WTC11 (cell line): ENCODE results near the gene TMPRSS6. TPM values are rescaled to one million over a fixed set of nuclear protein-coding genes. Genes with fewer than 3 reads are reported as not detected.
A peak's percentile ranks its signal among the peaks of the same experiment; 100 is the strongest.

ENCODE experiments used
- ATAC-seq: fragments of 200-7000 bp; cut with Tn5 transposase; 2 replicates; pipeline ENCODE4 v1.10.0; 2021; ENCODE audit warnings: mild to moderate bottlenecking, moderate library complexity
- CTCF ChIA-PET: fragments of 300-600 bp; sonication (Branson Sonifier 250); formaldehyde crosslinking; loops from one replicate; lab custom pipeline; 2021; ENCODE audit warnings: antibody characterized with exemption; lab: Charles Lee
- POLR2A ChIA-PET: fragments of 350-600 bp; sonication (Branson Sonifier 250); formaldehyde crosslinking; loops from one replicate; lab custom pipeline; 2021; ENCODE audit warnings: antibody characterized with exemption; lab: Charles Lee
- DNase-seq: peaks from one replicate; pipeline ENCODE4 v3.0.0; 2021; ENCODE audit warnings: low spot score
- H3K27ac Mint-ChIP-seq: 2 replicates; pipeline ENCODE4 v1.8.0; 2021; ENCODE audit warnings: mixed read lengths
- H3K27me3 Mint-ChIP-seq: 2 replicates; pipeline ENCODE4 v1.8.0; 2021; ENCODE audit warnings: low read depth, mild to moderate bottlenecking, moderate library complexity, mixed read lengths
- H3K36me3 Mint-ChIP-seq: 2 replicates; pipeline ENCODE4 v1.8.0; 2021; ENCODE audit warnings: mixed read lengths
- H3K4me1 Mint-ChIP-seq: 2 replicates; pipeline ENCODE4 v1.8.0; 2022; ENCODE audit warnings: mixed read lengths
- H3K4me3 Mint-ChIP-seq: 2 replicates; pipeline ENCODE4 v1.8.0; 2021; ENCODE audit warnings: mild to moderate bottlenecking, moderate library complexity, mixed read lengths
- H3K9me3 Mint-ChIP-seq: 2 replicates; pipeline ENCODE4 v1.8.0; 2021; ENCODE audit warnings: mixed read lengths
- ATF2 ChIP-seq: sonication (generic); formaldehyde crosslinking; IDR thresholded peaks from 2 replicates; pipeline ENCODE4 v1.8.1; 2022; ENCODE audit warnings: low read depth, missing genetic modification reagents, borderline replicate concordance
- E2F1 ChIP-seq: sonication (generic); formaldehyde crosslinking; IDR thresholded peaks from 2 replicates; pipeline ENCODE4 v1.8.0; 2022; ENCODE audit warnings: mild to moderate bottlenecking, missing genetic modification reagents
- EMX1 ChIP-seq: fragments of 250-450 bp; sonication (Bioruptor Pico); IDR thresholded peaks from 2 replicates; pipeline ENCODE4 v1.8.0; 2021; ENCODE audit warnings: mild to moderate bottlenecking
- ERG ChIP-seq: fragments of 250-450 bp; sonication (Bioruptor Pico); IDR thresholded peaks from 2 replicates; pipeline ENCODE4 v1.8.0; 2021; ENCODE audit warnings: mild to moderate bottlenecking
- ETV6 ChIP-seq: sonication (generic); formaldehyde crosslinking; IDR thresholded peaks from 2 replicates; pipeline ENCODE4 v1.8.1; 2022; ENCODE audit warnings: mild to moderate bottlenecking, missing genetic modification reagents
- FOXP1 ChIP-seq: sonication (generic); formaldehyde crosslinking; IDR thresholded peaks from 2 replicates; pipeline ENCODE4 v1.8.0; 2022; ENCODE audit warnings: missing genetic modification reagents, mild to moderate bottlenecking, moderate library complexity, borderline replicate concordance
- FOXP4 ChIP-seq: sonication (generic); formaldehyde crosslinking; IDR thresholded peaks from 2 replicates; pipeline ENCODE4 v1.8.0; 2022; ENCODE audit warnings: mild to moderate bottlenecking, missing genetic modification reagents
- GRHL2 ChIP-seq: fragments of 250-450 bp; sonication (Bioruptor Pico); IDR thresholded peaks from 2 replicates; pipeline ENCODE4 v1.8.0; 2022; ENCODE audit warnings: mild to moderate bottlenecking, moderate library complexity; ENCODE audit not compliant: insufficient replicate concordance, severe bottlenecking
- GTF2I ChIP-seq: fragments of 250-450 bp; sonication (Bioruptor Pico); conservative IDR thresholded peaks from 2 replicates; pipeline ENCODE4 v1.4.0; 2021; ENCODE audit warnings: mild to moderate bottlenecking
- HMGA2 ChIP-seq: fragments of 250-450 bp; sonication (Bioruptor Pico); IDR thresholded peaks from 2 replicates; pipeline ENCODE4 v1.4.0; 2021; ENCODE audit warnings: mild to moderate bottlenecking, moderate library complexity
- IRF1 ChIP-seq: sonication (generic); formaldehyde crosslinking; IDR thresholded peaks from 2 replicates; pipeline ENCODE4 v1.8.0; 2023; ENCODE audit warnings: missing genetic modification reagents
- JAZF1 ChIP-seq: fragments of 250-450 bp; sonication (Bioruptor Pico); IDR thresholded peaks from 2 replicates; pipeline ENCODE4 v1.9.0; 2021; ENCODE audit warnings: moderate library complexity, mild to moderate bottlenecking, inconsistent platforms
- KAT7 ChIP-seq: sonication (generic); formaldehyde crosslinking; IDR thresholded peaks from 2 replicates; pipeline ENCODE4 v1.8.1; 2023; ENCODE audit warnings: missing genetic modification reagents, mild to moderate bottlenecking, borderline replicate concordance
- NFYB ChIP-seq: sonication (generic); formaldehyde crosslinking; conservative IDR thresholded peaks from 2 replicates; pipeline ENCODE4 v1.8.0; 2022; ENCODE audit warnings: low read depth, missing genetic modification reagents
- OVOL2 ChIP-seq: fragments of 250-450 bp; sonication (Bioruptor Pico); IDR thresholded peaks from 2 replicates; pipeline ENCODE4 v1.9.0; 2021; ENCODE audit warnings: mild to moderate bottlenecking, borderline replicate concordance
- SMAD3 ChIP-seq: sonication (generic); formaldehyde crosslinking; IDR thresholded peaks from 2 replicates; pipeline ENCODE4 v1.8.0; 2022; ENCODE audit warnings: missing genetic modification reagents, mild to moderate bottlenecking, borderline replicate concordance
- SMAD4 ChIP-seq: sonication (generic); formaldehyde crosslinking; IDR thresholded peaks from 2 replicates; pipeline ENCODE4 v1.8.0; 2022; ENCODE audit warnings: mild to moderate bottlenecking, missing genetic modification reagents
- SP1 ChIP-seq: sonication (generic); formaldehyde crosslinking; conservative IDR thresholded peaks from 2 replicates; pipeline ENCODE4 v1.8.1; 2022; ENCODE audit warnings: missing genetic modification reagents
- TP53 ChIP-seq: sonication (generic); formaldehyde crosslinking; IDR thresholded peaks from 2 replicates; pipeline ENCODE4 v1.8.1; 2023; ENCODE audit warnings: mild to moderate bottlenecking, missing genetic modification reagents
- USF1 ChIP-seq: sonication (generic); formaldehyde crosslinking; IDR thresholded peaks from 2 replicates; pipeline ENCODE4 v1.8.0; 2022; ENCODE audit warnings: mild to moderate bottlenecking, missing genetic modification reagents
- USF2 ChIP-seq: sonication (generic); formaldehyde crosslinking; IDR thresholded peaks from 2 replicates; pipeline ENCODE4 v1.8.1; 2023; ENCODE audit warnings: mild to moderate bottlenecking, missing genetic modification reagents, moderate library complexity
- ZNF396 ChIP-seq: fragments of 250-450 bp; sonication (Bioruptor Pico); IDR thresholded peaks from 2 replicates; pipeline ENCODE4 v1.8.0; 2021; ENCODE audit warnings: mild to moderate bottlenecking, moderate library complexity, borderline replicate concordance
- total RNA-seq: library from RNA; stranded (reverse); gene quantifications from 3 replicates; pipeline ENCODE4 v1.2.3, GENCODE V29; 2021

The TMPRSS6 gene
- total RNA-seq, 1 experiment from 2014 or later: 0.11 TPM

GRCh38 chr22:37132773-37133172, 23.3 kb upstream of the TMPRSS6 start:
- no peak overlapping the region for H3K4me3 Mint-ChIP-seq
- no peaks in the 10 kb centered on the region for H3K9me3 Mint-ChIP-seq
- DNase-seq: no peak
- no peak for ATAC-seq
- TF ChIP-seq GRHL2 (CRISPR knock-in tag) (no peak), KAT7 (CRISPR knock-in tag) (no peak), SMAD4 (CRISPR knock-in tag) (no peak), ATF2 (CRISPR knock-in tag) (no peak), ZNF396 (no peak), USF2 (CRISPR knock-in tag) (no peak), SP1 (CRISPR knock-in tag) (no peak), SMAD3 (no peak), NFYB (no peak), OVOL2 (CRISPR knock-in tag) (no peak), TP53 (CRISPR knock-in tag) (no peak), EMX1 (no peak), ERG (no peak), JAZF1 (no peak), IRF1 (CRISPR knock-in tag) (no peak), FOXP4 (CRISPR knock-in tag) (no peak)
- H3K36me3 Mint-ChIP-seq: no peaks in the 10 kb centered on the region
- ChIA-PET POLR2A (no interaction called here), CTCF (interaction anchor here (0.7 to 1.5 kb wide), 2 partner anchors 15 to 67 kb away, joined by 3 to 6 read pairs; no protein-coding TSS in a partner anchor)
- peak overlapping the region; percentile 74 for H3K27ac Mint-ChIP-seq
- H3K27me3 Mint-ChIP-seq: no peaks in the 10 kb centered on the region
- H3K4me1 Mint-ChIP-seq: no peaks in the 10 kb centered on the region

- no peak for TF ChIP-seq FOXP1
- TF ChIP-seq USF1 (CRISPR knock-in tag): no peak
- TF ChIP-seq E2F1 (CRISPR knock-in tag): no peak
- no peak for TF ChIP-seq JAZF1
- TF ChIP-seq HMGA2 (CRISPR knock-in tag): no peak
- no peak for TF ChIP-seq ETV6
- no peak for TF ChIP-seq GTF2I
- Mint-ChIP-seq H3K36me3 (no peaks in the 10 kb centered on the region), H3K9me3 (no peaks in the 10 kb centered on the region), H3K27me3 (no peaks in the 10 kb centered on the region), H3K4me1 (peaks cover 12% of the 10 kb centered on the region; the same call in 1 of the 2 replicates), H3K4me3 (no peak overlapping the region), H3K27ac (no peak overlapping the region)
- DNase-seq (no peak), ATAC-seq (no peak)
- CTCF ChIA-PET: interaction anchor here (1.0 to 5.6 kb wide), 3 partner anchors 70 to 138 kb away, joined by 3 to 45 read pairs (median 3); no protein-coding TSS in a partner anchor
- POLR2A ChIA-PET: no interaction called here
These were observed 20.4 kb upstream of the TMPRSS6 start for GRCh38 chr22:37129866-37130441.
